Epithelial cell of alveolus of lung (primary cell): Measurements from ENCODE around the gene RMI2. TPM values are rescaled to one million over a fixed set of nuclear protein-coding genes. Genes with fewer than 3 reads are reported as not detected.

ENCODE experiments used
- total RNA-seq: library from RNA; depleted of rRNA; stranded (reverse); fragments of >200 nt; gene quantifications from 2 replicates; pipeline ENCODE4 v1.2.1, GENCODE V29; 2015

The RMI2 gene
- 10.9 and 18.0 TPM in 2 replicates for total RNA-seq

GRCh38 chr16:11345040-11345862 lies at the start of gene RMI2:
RMI2 (plus strand) TSS chr16:11345459; CDS start chr16:11345472, 13 bp downstream.

Other genes with a start within 250 kb of the RMI2 start
- 7.5 and 41.8 TPM in 2 replicates for gene SOCS1, start 89.3 kb upstream of the RMI2 start, total RNA-seq
- gene TNP2, start 76.1 kb upstream of the RMI2 start, total RNA-seq, result not detected in 2 replicates
- not detected in 2 replicates for gene PRM3, start 71.8 kb upstream of the RMI2 start, total RNA-seq
- gene PRM2, start 69.0 kb upstream of the RMI2 start, total RNA-seq, result not detected in 2 replicates
- not detected in 2 replicates for gene PRM1, start 64.1 kb upstream of the RMI2 start, total RNA-seq
- gene LITAF, start 241.5 kb downstream of the RMI2 start, total RNA-seq, result 67.6 and 80.2 TPM in 2 replicates